Caco-2 (cell line): ENCODE measurements around the gene EFCAB5. TPM values are rescaled to one million over a fixed set of nuclear protein-coding genes. Genes with fewer than 3 reads are reported as not detected.

Experiments
- BruUV-seq: library from RNA; stranded (reverse); fragments of 400-500 nt; replicated peaks from 2 replicates; lab custom pipeline; 2021; lab: Mats Ljungman, UMichigan
- CTCF ChIA-PET: fragments of 300-600 bp; sonication (Branson Sonifier 250); formaldehyde crosslinking; loops from one replicate; lab custom pipeline; 2022; ENCODE audit warnings: antibody characterized with exemption; lab: Charles Lee
- POLR2A ChIA-PET: fragments of 300-600 bp; sonication (Branson Sonifier 250); formaldehyde crosslinking; loops from one replicate; lab custom pipeline; 2022; ENCODE audit warnings: antibody characterized with exemption; lab: Charles Lee
- DNase-seq, 2 experiments: peaks; one replicate each; pipeline versions ENCODE4 v3.0.0 to v3.0.0-alpha.2; 2020 to 2022
- H3K27me3 ChIP-seq: replicated peaks from 2 replicates; pipeline ENCODE4 v1.6.0; 2011; ENCODE audit warnings: low read length; ENCODE audit not compliant: control insufficient read depth, insufficient read depth
- H3K36me3 ChIP-seq: 2 replicates; pipeline ENCODE4 v1.5.1; 2011; ENCODE audit warnings: low read length; ENCODE audit not compliant: control insufficient read depth, insufficient read depth
- H3K4me1 ChIP-seq: fragments of 250-450 bp; sonication (Bioruptor Pico); 2 replicates; pipeline ENCODE4 v1.5.1; 2020; ENCODE audit warnings: mild to moderate bottlenecking
- H3K4me3 ChIP-seq: 2 replicates; pipeline ENCODE4 v1.5.1; 2011; ENCODE audit warnings: low read depth, mild to moderate bottlenecking, control low read depth, low read length
- H3K9me3 ChIP-seq: fragments of 250-450 bp; sonication (Bioruptor Pico); 2 replicates; pipeline ENCODE4 v1.5.1; 2020; ENCODE audit warnings: mild to moderate bottlenecking, moderate library complexity
- H3K27ac Mint-ChIP-seq: one replicate; pipeline ENCODE4 v1.8.0; 2022; ENCODE audit warnings: mixed read lengths; ENCODE audit not compliant: unreplicated experiment
- H3K27me3 Mint-ChIP-seq: one replicate; pipeline ENCODE4 v1.8.0; 2022; ENCODE audit warnings: mixed read lengths; ENCODE audit not compliant: insufficient read depth, unreplicated experiment
- H3K36me3 Mint-ChIP-seq: one replicate; pipeline ENCODE4 v1.8.0; 2022; ENCODE audit warnings: mild to moderate bottlenecking, mixed read lengths; ENCODE audit not compliant: insufficient read depth, unreplicated experiment
- H3K4me1 Mint-ChIP-seq: one replicate; pipeline ENCODE4 v1.8.0; 2022; ENCODE audit warnings: low read depth, mixed read lengths; ENCODE audit not compliant: unreplicated experiment
- H3K4me3 Mint-ChIP-seq: one replicate; pipeline ENCODE4 v1.8.0; 2022; ENCODE audit warnings: mild to moderate bottlenecking, moderate library complexity, mixed read lengths; ENCODE audit not compliant: unreplicated experiment
- H3K9me3 Mint-ChIP-seq: one replicate; pipeline ENCODE4 v1.8.0; 2022; ENCODE audit warnings: mixed read lengths; ENCODE audit not compliant: unreplicated experiment
- intact Hi-C: fragments of 100-400 bp; cut with micrococcal nuclease; formaldehyde crosslinking; loops from one replicate; pipeline ENCODE4 v1.10.0; 2022; ENCODE audit not compliant: unreplicated experiment
- total RNA-seq: library from RNA; stranded (reverse); gene quantifications from 2 replicates; pipeline ENCODE4 v1.2.3, GENCODE V29; 2022
- TF ChIP-seq, protein P1 (sequence below), 2 experiments: fragments of 200-600 bp in 1 of 2; IDR thresholded peaks; 1 replicate in 1 of 2; 2 replicates in 1 of 2; pipeline versions ENCODE4 v1.5.1 to v1.8.0; 2011 to 2022; ENCODE audit warnings: antibody characterized with exemption in 1 of 2, control low read depth in 1 of 2, inconsistent platforms in 1 of 2, low read depth in 1 of 2, low read length in 1 of 2, mild to moderate bottlenecking in 1 of 2, moderate library complexity in 1 of 2; ENCODE audit not compliant: insufficient read depth in 1 of 2, severe bottlenecking in 1 of 2, unreplicated experiment in 1 of 2

EFCAB5 gene
- total RNA-seq, 1 experiment from 2014 or later, result 0.43 TPM

DNA sequence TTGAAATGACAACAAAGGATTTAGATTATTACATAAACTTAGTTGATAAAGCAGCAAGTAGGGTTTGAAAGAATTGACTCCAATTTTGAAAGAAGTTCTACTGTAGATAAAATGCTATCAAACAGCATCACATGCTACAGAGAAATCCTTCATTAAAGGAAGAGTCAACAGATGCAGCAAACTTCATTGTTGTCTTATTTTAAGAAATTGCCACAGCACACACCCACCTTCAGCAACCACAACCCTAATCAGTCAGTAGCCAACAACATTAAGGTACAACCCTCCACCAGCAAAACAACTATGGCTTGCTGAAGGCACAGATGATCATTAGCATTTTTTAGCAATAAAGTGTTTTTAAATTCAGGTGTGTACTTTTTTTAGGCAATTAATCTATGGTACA is 100.1 kb downstream of the EFCAB5 start:
- H3K27me3 Mint-ChIP-seq, result peaks cover 8% of the 10 kb centered on the region
- H3K36me3 ChIP-seq, result no peaks in the 10 kb centered on the region
- H3K4me1 Mint-ChIP-seq, result no peaks in the 10 kb centered on the region
- H3K4me3 Mint-ChIP-seq, result no peak overlapping the region
- H3K9me3 ChIP-seq, result peaks cover 6% of the 10 kb centered on the region; the same call in 1 of the 2 replicates
- TF ChIP-seq, protein P1, sequence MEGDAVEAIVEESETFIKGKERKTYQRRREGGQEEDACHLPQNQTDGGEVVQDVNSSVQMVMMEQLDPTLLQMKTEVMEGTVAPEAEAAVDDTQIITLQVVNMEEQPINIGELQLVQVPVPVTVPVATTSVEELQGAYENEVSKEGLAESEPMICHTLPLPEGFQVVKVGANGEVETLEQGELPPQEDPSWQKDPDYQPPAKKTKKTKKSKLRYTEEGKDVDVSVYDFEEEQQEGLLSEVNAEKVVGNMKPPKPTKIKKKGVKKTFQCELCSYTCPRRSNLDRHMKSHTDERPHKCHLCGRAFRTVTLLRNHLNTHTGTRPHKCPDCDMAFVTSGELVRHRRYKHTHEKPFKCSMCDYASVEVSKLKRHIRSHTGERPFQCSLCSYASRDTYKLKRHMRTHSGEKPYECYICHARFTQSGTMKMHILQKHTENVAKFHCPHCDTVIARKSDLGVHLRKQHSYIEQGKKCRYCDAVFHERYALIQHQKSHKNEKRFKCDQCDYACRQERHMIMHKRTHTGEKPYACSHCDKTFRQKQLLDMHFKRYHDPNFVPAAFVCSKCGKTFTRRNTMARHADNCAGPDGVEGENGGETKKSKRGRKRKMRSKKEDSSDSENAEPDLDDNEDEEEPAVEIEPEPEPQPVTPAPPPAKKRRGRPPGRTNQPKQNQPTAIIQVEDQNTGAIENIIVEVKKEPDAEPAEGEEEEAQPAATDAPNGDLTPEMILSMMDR (IDR thresholded peaks at IDR 0.05; ENCODE audit: insufficient read depth in 1 of 2, low read depth in 1 of 2, low read length in 1 of 2, severe bottlenecking in 1 of 2, unreplicated experiment in 1 of 2), result no peak
- ChIA-PET CTCF (interaction anchor here (1.3 kb wide), 1 partner anchor 52 kb away, joined by 4 read pairs; no protein-coding TSS in a partner anchor), POLR2A (no interaction called here)
- no peak for DNase-seq
- intact Hi-C loops, result no loop called here
- H3K36me3 Mint-ChIP-seq, result no peaks in the 10 kb centered on the region
- H3K27ac Mint-ChIP-seq, result no peak overlapping the region
- BruUV-seq, result no TSS peak
- no peak overlapping the region for H3K4me3 ChIP-seq
- H3K27me3 ChIP-seq, result no peaks in the 10 kb centered on the region; the same call in 1 of the 2 replicates
- H3K4me1 ChIP-seq, result no peaks in the 10 kb centered on the region
- H3K9me3 Mint-ChIP-seq, result peaks cover 12% of the 10 kb centered on the region

- H3K4me1 ChIP-seq, result no peaks in the 10 kb centered on the region
- no peaks in the 10 kb centered on the region; the same call in 1 of the 2 replicates for H3K27me3 ChIP-seq
- ChIA-PET CTCF (interaction anchor here (1.5 kb wide), 1 partner anchor 31 kb away, joined by 4 read pairs; no protein-coding TSS in a partner anchor), POLR2A (no interaction called here)
- H3K27ac Mint-ChIP-seq, result no peak overlapping the region
- H3K9me3 ChIP-seq, result peaks cover 16% of the 10 kb centered on the region
- DNase-seq, result no peak
- no peak overlapping the region for H3K4me3 Mint-ChIP-seq
- TF ChIP-seq, protein P1 (IDR thresholded peaks at IDR 0.05; ENCODE audit: insufficient read depth in 1 of 2, low read depth in 1 of 2, low read length in 1 of 2, severe bottlenecking in 1 of 2, unreplicated experiment in 1 of 2), result no peak
- H3K36me3 Mint-ChIP-seq, result no peaks in the 10 kb centered on the region
- no peaks in the 10 kb centered on the region for H3K36me3 ChIP-seq
- no peaks in the 10 kb centered on the region for H3K4me1 Mint-ChIP-seq
- intact Hi-C loops, result no loop called here
- H3K27me3 Mint-ChIP-seq, result peaks cover 15% of the 10 kb centered on the region
- H3K9me3 Mint-ChIP-seq, result peaks cover 26% of the 10 kb centered on the region
- H3K4me3 ChIP-seq, result no peak overlapping the region
- BruUV-seq, result no TSS peak
Observed at GRCh38 chr17:30062372-30062771, 120.9 kb downstream of the EFCAB5 start.

- Histone ChIP-seq H3K9me3 (peaks cover 18% of the 10 kb centered on the region), H3K4me3 (no peak overlapping the region), H3K4me1 (no peaks in the 10 kb centered on the region), H3K36me3 (no peaks in the 10 kb centered on the region), H3K27me3 (no peaks in the 10 kb centered on the region; the same call in 1 of the 2 replicates)
- POLR2A ChIA-PET, result no interaction called here
- CTCF ChIA-PET, result no interaction called here
- DNase-seq, result no peak
- no peaks in the 10 kb centered on the region for H3K36me3 Mint-ChIP-seq
- TF ChIP-seq, protein P1 (IDR thresholded peaks at IDR 0.05; ENCODE audit: insufficient read depth in 1 of 2, low read depth in 1 of 2, low read length in 1 of 2, severe bottlenecking in 1 of 2, unreplicated experiment in 1 of 2), result no peak
- no TSS peak for BruUV-seq
- intact Hi-C loops, result no loop called here
- peaks cover 15% of the 10 kb centered on the region for H3K27me3 Mint-ChIP-seq
- no peak overlapping the region for H3K27ac Mint-ChIP-seq
- no peak overlapping the region for H3K4me3 Mint-ChIP-seq
- H3K9me3 Mint-ChIP-seq, result peaks cover 26% of the 10 kb centered on the region
- no peaks in the 10 kb centered on the region for H3K4me1 Mint-ChIP-seq
Observed at GRCh38 chr17:30064738-30065137, 123.3 kb downstream of the EFCAB5 start.
